Psoas muscle (tissue), 8 donors: Measurements from ENCODE around the gene RANBP9. TPM values are rescaled to one million over a fixed set of nuclear protein-coding genes. Genes with fewer than 3 reads are reported as not detected.

Experiments
- ATAC-seq, 4 donors: fragments of 200-7000 bp; cut with Tn5 transposase; one replicate each; pipeline ENCODE4 v1.9.1; 2020; ENCODE audit warnings: moderate library complexity in 3 of 4, mild to moderate bottlenecking in 2 of 4
- DNase-seq, 2 donors: peaks; one replicate each; pipeline ENCODE4 v3.0.0-alpha.2; 2020
- H3K27ac ChIP-seq: fragments of 200-600 bp; one replicate; pipeline ENCODE4 v1.8.0; 2022
- H3K27me3 ChIP-seq, 3 donors: fragments of 200-600 bp in 1 of 3; one replicate each; pipeline versions ENCODE4 v1.6.1 to v1.8.0; 2013 to 2022; ENCODE audit warnings: low read length in 2 of 3, mild to moderate bottlenecking in 2 of 3, moderate library complexity in 1 of 3; ENCODE audit not compliant: insufficient read depth in 3 of 3
- H3K36me3 ChIP-seq, 2 donors: fragments of 200-600 bp in 1 of 2; one replicate each; pipeline versions ENCODE4 v1.6.1 to v1.8.0; 2013 to 2022; ENCODE audit warnings: low read depth in 1 of 2, mild to moderate bottlenecking in 1 of 2, moderate library complexity in 1 of 2; ENCODE audit not compliant: insufficient read depth in 1 of 2
- H3K4me1 ChIP-seq: fragments of 200-600 bp; one replicate; pipeline ENCODE4 v1.8.0; 2022
- H3K4me3 ChIP-seq: fragments of 200-600 bp; one replicate; pipeline ENCODE4 v1.8.0; 2022; ENCODE audit warnings: mild to moderate bottlenecking
- H3K9me3 ChIP-seq: fragments of 200-600 bp; one replicate; pipeline ENCODE4 v1.8.0; 2022
- CTCF ChIP-seq: fragments of 200-600 bp; IDR thresholded peaks from one replicate; pipeline ENCODE4 v1.8.0; 2022; ENCODE audit warnings: antibody characterized with exemption
- WGBS, 3 donors: extraction: QIAGEN DNeasy Blood & Tissue Kit; methylation state at CpG; one replicate each; pipeline versions ENCODE4 v1.1.6 to v1.1.7; 2013; 5-methylcytosine and 5-hydroxymethylcytosine counted together
- intact Hi-C, 2 donors: fragments of 100-400 bp; cut with DNase I; formaldehyde crosslinking; loops; one replicate each; pipeline versions ENCODE4 v1.11.0 to v1.14.2; 2022
- polyA plus RNA-seq, 3 donors: library from polyadenylated mRNA; stranded (reverse); fragments of 200-250 nt; gene quantifications; one replicate each; pipeline ENCODE4 v1.2.3, GENCODE V29; 2013
- total RNA-seq, 4 donors: library from RNA; stranded (reverse); fragmentation: NEBNext Ultra II Directional in 2 of 4; extraction: Animal tissue kit (Norgen Biotek cat#: 25700) in 2 of 4; gene quantifications; one replicate each; pipeline versions ENCODE4 v1.2.1 to v1.2.4, GENCODE V29; 2021 to 2023
- donor health status: healthy with polysubstance abuse.
- donor health status: DM: no; HTN: no; CAD: no; lungs with moderate emphysema.
- donor health status: Bipolar disorder and iron deficiency.
- donor health status: healthy.
- donor health status: DM: yes; HTN: yes; CAD: no.
- donor health status: DM: no; HTN: no; CAD: no.
- donor health status: DM: no; HTN: no; CAD: no.
- donor health status: DM: yes; HTN: yes; CAD: no.

Gene RANBP9
- total and polyA plus RNA-seq, 7 donors = 22.3 to 72.6 (median 53.0) TPM

- intact Hi-C loops = no loop called here
- ATAC-seq (no peak), DNase-seq (no peak)
- Histone ChIP-seq H3K4me3 (no peak overlapping the region), H3K36me3 (no peaks in the 10 kb centered on the region), H3K9me3 (no peaks in the 10 kb centered on the region), H3K27me3 (no peaks in the 10 kb centered on the region), H3K4me1 (peaks cover 6% of the 10 kb centered on the region), H3K27ac (no peak overlapping the region)
- TF ChIP-seq CTCF = no peak
- 94 to 99% (median 98%) methylated on average over 4 of the region's 4 CpGs for WGBS, 3 donors
Observed at GRCh38 chr6:13684855-13685254, 26.8 kb downstream of the RANBP9 start.

- ATAC-seq = no peak
- TF ChIP-seq CTCF = no peak
- Histone ChIP-seq H3K4me1 (peaks cover 3% of the 10 kb centered on the region), H3K27me3 (no peaks in the 10 kb centered on the region), H3K9me3 (no peaks in the 10 kb centered on the region), H3K27ac (no peak overlapping the region), H3K4me3 (no peak overlapping the region), H3K36me3 (no peaks in the 10 kb centered on the region)
- intact Hi-C loops = no loop called here
- DNase-seq = no peak
Observed at GRCh38 chr6:13683038-13683437, 28.6 kb downstream of the RANBP9 start.

- DNase-seq = no peak
- Histone ChIP-seq H3K36me3 (no peaks in the 10 kb centered on the region), H3K4me3 (no peak overlapping the region), H3K27ac (no peak overlapping the region), H3K4me1 (peaks cover 4% of the 10 kb centered on the region), H3K27me3 (no peaks in the 10 kb centered on the region), H3K9me3 (peaks cover 4% of the 10 kb centered on the region)
- TF ChIP-seq CTCF = no peak
- intact Hi-C loops = no loop called here
- 96 to 98% (median 98%) methylated on average over 6 of the region's 6 CpGs for WGBS, 3 donors
- ATAC-seq = no peak
Observed at GRCh38 chr6:13682346-13682745, 29.3 kb downstream of the RANBP9 start.

- TF ChIP-seq CTCF = no peak
- 88 to 93% (median 88%) methylated on average over 7 of the region's 7 CpGs for WGBS, 3 donors
- DNase-seq (no peak), ATAC-seq (no peak)
- no peaks in the 10 kb centered on the region for H3K27me3 ChIP-seq
- H3K4me1 ChIP-seq = peaks cover 4% of the 10 kb centered on the region
- no peaks in the 10 kb centered on the region for H3K36me3 ChIP-seq
- intact Hi-C loops = no loop called here
- peaks cover 12% of the 10 kb centered on the region for H3K9me3 ChIP-seq
- H3K4me3 ChIP-seq = no peak overlapping the region
- H3K27ac ChIP-seq = no peak overlapping the region
Observed at GRCh38 chr6:13681305-13682061, 30.2 kb downstream of the RANBP9 start.

- Histone ChIP-seq H3K36me3 (no peaks in the 10 kb centered on the region), H3K4me3 (no peak overlapping the region), H3K27me3 (no peaks in the 10 kb centered on the region), H3K9me3 (peaks cover 12% of the 10 kb centered on the region), H3K4me1 (peaks cover 4% of the 10 kb centered on the region), H3K27ac (no peak overlapping the region)
- no peak for TF ChIP-seq CTCF
- intact Hi-C loops = no loop called here
- WGBS, 3 donors = 97 to 100% (median 97%) methylated on average over 6 of the region's 6 CpGs
- ATAC-seq = no peak
- DNase-seq = no peak
Observed at GRCh38 chr6:13680448-13680968, 31.1 kb downstream of the RANBP9 start.
